Effector memory CD8-positive, alpha-beta T cell (primary cell): ENCODE data around the gene TMEM19.
A peak's percentile ranks its signal among the peaks of the same experiment; 100 is the strongest.
"Not testable (repeated sequence)": the region's sequence is repeated elsewhere in the genome, so short reads cannot be mapped to it uniquely, and the experiment has no call there.

Source experiments
- ATAC-seq: fragments of 150-1000 bp; cut with Tn5 transposase; replicated peaks from 2 replicates; pipeline ENCODE4 v1.10.0; 2021; ENCODE audit warnings: mild to moderate bottlenecking, moderate library complexity
- DNase-seq, 3 experiments: peaks; one replicate each; pipeline ENCODE4 v3.0.0; 2021
- H3K27ac Mint-ChIP-seq, 2 donors: one replicate each; pipeline ENCODE4 v1.8.0; 2022; ENCODE audit warnings: mild to moderate bottlenecking in 2 of 2, mixed read lengths in 2 of 2, moderate library complexity in 2 of 2
- H3K27me3 Mint-ChIP-seq, 2 donors: one replicate each; pipeline ENCODE4 v1.8.0; 2022; ENCODE audit warnings: mixed read lengths in 2 of 2
- H3K36me3 Mint-ChIP-seq: one replicate; pipeline ENCODE4 v1.8.0; 2022; ENCODE audit warnings: mild to moderate bottlenecking, moderate library complexity, mixed read lengths; ENCODE audit not compliant: insufficient read depth
- H3K4me1 Mint-ChIP-seq, 2 donors: one replicate each; pipeline ENCODE4 v1.8.0; 2022; ENCODE audit warnings: low read depth in 2 of 2, mixed read lengths in 2 of 2
- H3K4me3 Mint-ChIP-seq, 2 donors: one replicate each; pipeline ENCODE4 v1.8.0; 2022; ENCODE audit warnings: mild to moderate bottlenecking in 2 of 2, mixed read lengths in 2 of 2, moderate library complexity in 2 of 2
- H3K9me3 Mint-ChIP-seq, 2 donors: one replicate each; pipeline ENCODE4 v1.8.0; 2022; ENCODE audit warnings: mixed read lengths in 2 of 2

The TMEM19 gene

DNA sequence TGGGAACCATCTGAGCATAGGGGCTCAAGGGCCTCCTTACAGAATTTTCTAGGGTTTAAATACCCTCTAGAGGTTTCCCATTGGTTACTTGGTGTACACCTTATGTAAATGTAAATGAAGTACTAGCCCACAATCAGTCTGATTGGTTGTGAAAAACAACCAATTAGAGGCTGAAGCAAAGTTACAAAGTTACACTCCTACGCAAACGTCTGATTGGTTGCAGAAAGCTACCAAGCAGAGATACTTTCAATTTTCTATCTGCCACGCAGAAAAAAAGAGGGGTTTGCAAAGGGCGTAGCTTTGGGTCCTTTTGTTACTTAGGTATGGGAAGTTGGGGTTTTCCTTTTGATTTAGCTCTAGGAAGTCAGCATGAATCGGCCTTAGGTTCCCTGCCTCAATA lies 1.8 kb upstream of the TMEM19 start:
- no peaks in the 10 kb centered on the region for H3K27me3 Mint-ChIP-seq
- peaks cover 8% of the 10 kb centered on the region for H3K36me3 Mint-ChIP-seq
- H3K9me3 Mint-ChIP-seq, result no peaks in the 10 kb centered on the region
- no peak overlapping the region for H3K4me3 Mint-ChIP-seq
- peaks cover 5 to 16% of the 10 kb centered on the region in 2 donors for H3K4me1 Mint-ChIP-seq
- DNase-seq, result no peak
- no peak for ATAC-seq
- no peak overlapping the region for H3K27ac Mint-ChIP-seq

- H3K4me1 Mint-ChIP-seq, result peaks cover 5 to 16% of the 10 kb centered on the region in 2 donors
- H3K27me3 Mint-ChIP-seq, result no peaks in the 10 kb centered on the region
- H3K27ac Mint-ChIP-seq, result peak overlapping the region; percentile 92 to 95
- H3K9me3 Mint-ChIP-seq, result no peaks in the 10 kb centered on the region
- DNase-seq (no peak), ATAC-seq (no peak)
- peak overlapping the region; percentile 93 to 95 for H3K4me3 Mint-ChIP-seq
- H3K36me3 Mint-ChIP-seq, result peaks cover 8% of the 10 kb centered on the region
Measured at GRCh38 chr12:71685312-71685906, 473 bp upstream of the TMEM19 start.

DNA sequence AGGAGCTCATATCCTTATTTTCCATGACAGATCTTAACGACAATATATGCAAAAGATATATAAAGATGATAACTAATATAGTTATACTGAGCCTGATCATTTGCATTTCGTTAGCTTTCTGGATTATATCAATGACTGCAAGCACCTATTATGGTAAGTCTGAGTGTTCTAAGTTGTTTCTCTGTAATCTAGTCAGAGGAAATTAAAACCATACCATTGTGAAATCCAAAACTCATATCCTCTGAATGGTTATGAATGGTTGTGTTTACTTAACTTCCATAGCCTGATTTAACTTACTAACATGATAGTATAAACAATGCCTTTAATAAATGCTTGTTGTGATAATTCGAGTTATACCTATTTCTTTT lies 760 bp downstream of the TMEM19 start:
- Mint-ChIP-seq H3K27me3 (no peaks in the 10 kb centered on the region), H3K9me3 (no peaks in the 10 kb centered on the region), H3K36me3 (peaks cover 10% of the 10 kb centered on the region), H3K27ac (peak overlapping the region; percentile 92 to 95), H3K4me1 (peaks cover 5 to 16% of the 10 kb centered on the region in 2 donors), H3K4me3 (peak overlapping the region; percentile 93 to 95)
- no peak for DNase-seq
- ATAC-seq, result no peak

DNA sequence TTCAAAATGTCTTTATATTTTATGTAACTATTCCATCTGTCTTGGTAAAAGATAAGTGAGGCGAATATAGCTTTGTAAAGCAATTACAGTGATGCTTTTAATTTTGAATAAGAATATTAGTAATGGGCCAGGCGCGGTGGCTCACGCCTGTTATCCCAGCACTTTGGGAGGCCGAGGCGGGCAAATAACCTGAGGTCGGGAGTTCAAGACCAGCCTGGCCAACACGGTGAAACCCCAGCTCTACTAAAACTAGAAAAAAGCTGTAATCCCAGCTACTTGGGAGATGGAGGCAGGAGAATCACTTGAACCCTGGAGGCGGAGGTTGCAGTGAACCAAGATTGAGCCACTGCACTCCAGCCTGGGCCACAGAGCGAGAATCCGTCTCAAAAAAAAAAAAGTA lies 1.3 kb downstream of the TMEM19 start:
- ATAC-seq, result not testable (repeated sequence)

GRCh38 chr12:71688961-71689570 lies 3.2 kb downstream of the TMEM19 start:
- ATAC-seq (no peak), DNase-seq (no peak)
- no peak overlapping the region for H3K27ac Mint-ChIP-seq
- H3K4me1 Mint-ChIP-seq, result peaks cover 7 to 16% of the 10 kb centered on the region in 2 donors
- H3K4me3 Mint-ChIP-seq, result no peak overlapping the region
- H3K27me3 Mint-ChIP-seq, result no peaks in the 10 kb centered on the region
- no peaks in the 10 kb centered on the region for H3K9me3 Mint-ChIP-seq
- H3K36me3 Mint-ChIP-seq, result peaks cover 13% of the 10 kb centered on the region

More for the DNA sequence above, 1.3 kb downstream of the TMEM19 start:
- peak overlapping the region; percentile 93 to 95 for H3K4me3 Mint-ChIP-seq
- H3K27ac Mint-ChIP-seq, result peak overlapping the region in 1 of 2 donors; percentile 95
- H3K4me1 Mint-ChIP-seq, result peaks cover 5 to 16% of the 10 kb centered on the region in 2 donors
- H3K27me3 Mint-ChIP-seq, DNase-seq, H3K9me3 Mint-ChIP-seq: not testable (repeated sequence)
- peaks cover 13% of the 10 kb centered on the region for H3K36me3 Mint-ChIP-seq

DNA sequence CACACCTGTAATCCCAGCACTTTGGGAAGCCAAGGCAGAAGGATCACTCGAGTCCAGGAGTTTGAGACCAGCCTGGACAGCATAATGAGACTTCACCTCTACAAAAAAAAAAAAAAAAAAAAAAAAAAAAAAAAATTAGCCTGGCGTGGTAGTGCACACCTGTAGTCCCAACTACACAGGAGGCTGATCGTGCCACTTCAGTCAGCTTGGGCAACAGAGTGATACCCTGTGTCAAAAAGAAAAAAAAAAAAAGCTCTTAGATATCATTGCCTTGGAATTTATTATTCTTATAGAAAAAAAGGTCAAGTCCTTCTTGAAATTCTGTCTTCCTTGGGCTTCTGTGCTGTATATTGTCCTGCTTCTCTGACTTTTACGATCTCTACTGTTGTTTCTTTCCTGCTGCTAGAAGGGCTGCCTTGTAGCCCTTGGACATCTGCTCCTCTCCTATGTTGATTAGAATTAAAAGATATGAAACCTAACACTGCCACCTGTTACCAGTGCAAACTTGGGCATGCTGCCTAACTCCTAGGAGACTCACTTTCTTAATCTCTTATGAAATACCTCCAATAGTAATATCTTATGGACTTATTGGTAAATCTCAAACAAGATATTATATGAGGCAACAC lies 5.7 kb downstream of the TMEM19 start:
- H3K36me3 Mint-ChIP-seq, result peaks cover 10% of the 10 kb centered on the region
- no peaks in the 10 kb centered on the region for H3K9me3 Mint-ChIP-seq
- H3K27me3 Mint-ChIP-seq, result no peaks in the 10 kb centered on the region
- no peak overlapping the region for H3K4me3 Mint-ChIP-seq
- H3K27ac Mint-ChIP-seq, result peak overlapping the region in 1 of 2 donors; percentile 2
- ATAC-seq, result no peak
- H3K4me1 Mint-ChIP-seq, result peaks cover 10 to 16% of the 10 kb centered on the region in 2 donors
- no peak for DNase-seq

DNA sequence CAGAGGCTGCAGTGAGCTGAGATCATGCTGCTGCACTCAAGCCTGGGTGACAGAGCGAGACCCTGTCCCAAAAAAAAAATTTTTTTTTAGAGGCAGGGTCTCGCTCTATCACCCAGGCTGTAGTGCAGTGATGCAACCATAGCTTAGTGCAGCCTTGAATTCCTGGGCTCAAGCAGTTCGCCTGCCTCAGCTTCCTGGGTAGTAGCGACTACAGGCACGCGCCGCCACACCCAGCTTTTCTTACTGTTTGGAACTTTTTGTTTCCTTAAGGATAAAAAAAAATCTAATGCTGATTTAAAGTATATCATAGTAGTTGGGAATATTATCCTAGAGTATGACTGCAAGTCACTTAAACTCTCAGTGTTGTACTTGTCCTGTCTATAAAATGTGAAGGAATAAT lies 7.2 kb downstream of the TMEM19 start:
- H3K4me3 Mint-ChIP-seq, result no peak overlapping the region
- no peaks in the 10 kb centered on the region for H3K27me3 Mint-ChIP-seq
- no peak for ATAC-seq
- peaks cover 22% of the 10 kb centered on the region for H3K36me3 Mint-ChIP-seq
- H3K9me3 Mint-ChIP-seq, result no peaks in the 10 kb centered on the region
- no peak for DNase-seq
- peaks cover 6 to 7% of the 10 kb centered on the region in 2 donors for H3K4me1 Mint-ChIP-seq
- H3K27ac Mint-ChIP-seq, result no peak overlapping the region

DNA sequence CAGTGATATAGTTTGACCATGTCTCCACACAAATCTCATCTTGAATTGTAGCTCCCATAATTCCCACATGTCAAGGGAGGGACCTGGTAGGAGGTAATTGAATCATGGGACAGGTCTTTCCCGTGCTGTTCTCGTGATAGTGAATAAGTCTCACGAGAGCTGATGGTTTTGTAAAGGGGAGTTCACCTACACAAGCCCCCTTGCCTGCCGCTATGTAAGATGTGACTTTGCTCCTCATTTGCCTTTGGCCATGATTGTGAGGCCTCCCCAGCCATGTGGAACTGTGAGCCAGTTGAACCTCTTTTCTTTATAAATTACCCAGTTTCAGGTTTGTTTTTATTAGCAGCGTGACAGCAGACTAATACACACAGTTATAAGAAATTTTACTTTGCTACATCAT lies 7.8 kb downstream of the TMEM19 start:
- H3K9me3 Mint-ChIP-seq, DNase-seq, ATAC-seq, H3K27me3 Mint-ChIP-seq, H3K4me3 Mint-ChIP-seq, H3K4me1 Mint-ChIP-seq: not testable (repeated sequence)
- Mint-ChIP-seq H3K36me3 (peaks cover 25% of the 10 kb centered on the region), H3K27ac (peak overlapping the region in 1 of 2 donors; percentile 9)

DNA sequence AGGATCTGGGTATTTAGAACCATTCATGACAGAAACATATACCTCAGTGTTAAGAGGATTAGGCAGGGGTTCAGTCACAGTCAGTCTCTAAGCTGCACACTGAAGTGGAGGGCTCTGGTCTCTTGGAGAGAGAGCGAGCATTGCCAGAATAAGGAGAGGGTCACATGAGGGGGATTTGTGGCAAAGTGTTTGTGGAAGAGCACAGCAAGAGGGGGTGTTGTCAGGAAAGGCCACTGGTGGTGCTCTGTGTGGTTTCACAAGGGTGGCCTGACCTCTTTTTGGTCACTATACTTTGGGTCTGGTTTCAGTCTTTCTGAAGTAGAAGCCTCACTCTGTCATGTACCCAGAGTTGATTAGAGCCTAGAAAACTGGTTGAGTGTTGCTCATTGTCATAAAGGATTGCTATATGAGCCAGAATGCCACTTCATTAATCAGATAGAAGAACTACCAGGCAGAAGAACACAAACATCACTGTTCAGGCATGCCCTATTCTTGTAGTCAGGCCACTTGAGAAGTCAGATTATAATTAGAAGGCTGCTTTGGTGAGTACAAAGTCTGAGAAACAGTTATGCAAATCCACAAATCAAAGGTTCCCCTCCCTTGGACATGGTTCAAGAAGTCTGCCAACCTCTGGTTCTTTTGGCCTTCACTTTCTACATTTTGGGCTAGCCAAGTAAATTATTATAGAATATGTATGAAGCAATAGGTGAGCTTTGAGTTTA lies 8.4 kb downstream of the TMEM19 start:
- no peak for DNase-seq
- Mint-ChIP-seq H3K27ac (peak overlapping the region in 1 of 2 donors; percentile 9), H3K27me3 (no peaks in the 10 kb centered on the region), H3K4me3 (no peak overlapping the region), H3K36me3 (peaks cover 25% of the 10 kb centered on the region), H3K4me1 (peaks cover 3 to 7% of the 10 kb centered on the region in 2 donors), H3K9me3 (no peaks in the 10 kb centered on the region)
- ATAC-seq, result no peak

- no peak for ATAC-seq
- Mint-ChIP-seq H3K27me3 (no peaks in the 10 kb centered on the region), H3K27ac (no peak overlapping the region), H3K4me1 (peaks cover 3 to 7% of the 10 kb centered on the region in 2 donors), H3K36me3 (peaks cover 34% of the 10 kb centered on the region), H3K9me3 (no peaks in the 10 kb centered on the region), H3K4me3 (no peak overlapping the region)
- no peak for DNase-seq
Measured at GRCh38 chr12:71695782-71696181, 9.9 kb downstream of the TMEM19 start.

DNA sequence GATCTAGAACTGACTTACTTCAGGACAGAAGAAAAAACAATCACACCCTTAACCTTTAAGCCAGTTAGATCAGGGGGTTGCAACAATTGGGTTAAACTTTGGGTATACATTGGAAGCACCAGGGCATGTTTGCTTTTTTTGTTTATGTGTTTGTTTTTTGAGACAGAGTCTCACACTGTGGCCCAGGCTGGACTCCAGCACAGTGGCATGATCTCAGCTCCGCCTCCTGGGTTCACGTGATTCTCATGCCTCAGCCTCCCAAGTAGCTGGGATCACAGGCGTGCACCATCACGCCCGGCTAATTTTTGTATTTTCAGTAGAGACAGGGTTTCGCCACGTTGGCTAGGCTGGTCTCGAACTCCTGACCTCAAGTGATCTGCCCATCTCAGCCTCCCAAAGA lies 16.3 kb downstream of the TMEM19 start:
- H3K4me3 Mint-ChIP-seq, H3K4me1 Mint-ChIP-seq, DNase-seq, H3K9me3 Mint-ChIP-seq, ATAC-seq, H3K27me3 Mint-ChIP-seq: not testable (repeated sequence)
- Mint-ChIP-seq H3K27ac (peak overlapping the region in 1 of 2 donors; percentile 47), H3K36me3 (peaks cover 32% of the 10 kb centered on the region)

- Mint-ChIP-seq H3K4me1 (peaks cover 0 to under 1% of the 10 kb centered on the region in 2 donors), H3K36me3 (peaks cover 28% of the 10 kb centered on the region), H3K4me3 (no peak overlapping the region), H3K27me3 (no peaks in the 10 kb centered on the region), H3K9me3 (no peaks in the 10 kb centered on the region), H3K27ac (no peak overlapping the region)
- ATAC-seq (no peak), DNase-seq (no peak)
Measured at GRCh38 chr12:71702590-71702989, 16.7 kb downstream of the TMEM19 start.

DNA sequence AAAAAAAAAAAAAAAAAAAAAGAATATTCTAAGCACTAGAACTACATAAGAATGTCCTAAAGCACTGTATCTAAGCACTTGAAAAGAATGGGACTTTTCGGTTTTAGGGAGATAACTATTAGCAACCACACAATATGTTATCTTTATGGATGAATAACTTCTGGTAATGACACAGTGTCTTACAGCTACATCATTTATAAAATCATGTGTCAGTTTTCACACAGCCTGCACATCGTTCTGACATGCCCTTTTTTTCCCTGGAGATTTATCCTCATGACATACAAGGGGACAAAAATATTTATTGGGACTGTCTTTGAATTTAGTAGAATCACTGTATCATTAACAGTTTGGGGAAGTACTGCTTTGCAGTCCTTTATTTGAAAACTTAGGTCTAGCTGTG lies 17.3 kb downstream of the TMEM19 start:
- no peak overlapping the region for H3K4me3 Mint-ChIP-seq
- DNase-seq, result no peak
- H3K27ac Mint-ChIP-seq, result peak overlapping the region in 1 of 2 donors; percentile 15
- no peaks in the 10 kb centered on the region for H3K27me3 Mint-ChIP-seq
- H3K4me1 Mint-ChIP-seq, result peaks cover 2 to 7% of the 10 kb centered on the region in 2 donors
- H3K36me3 Mint-ChIP-seq, result peaks cover 24% of the 10 kb centered on the region
- no peaks in the 10 kb centered on the region for H3K9me3 Mint-ChIP-seq
- ATAC-seq, result no peak
